Activated CD8-positive, alpha-beta memory T cell treated with anti-CD3 and anti-CD28 coated beads, Interleukin-2, amount 10 ng/mL, durations not matched to agents 7 days and 5 days (primary cell): ENCODE measurements around the gene IFNW1. TPM values are rescaled to one million over a fixed set of nuclear protein-coding genes. Genes with fewer than 3 reads are reported as not detected.

ENCODE experiments used
- ATAC-seq: fragments of 150-1000 bp; cut with Tn5 transposase; one replicate; pipeline ENCODE4 v1.10.0; 2021; ENCODE audit warnings: moderate library complexity
- CTCF ChIA-PET: fragments of 350-600 bp; sonication (Branson Sonifier 250); formaldehyde crosslinking; loops from one replicate; lab custom pipeline; 2021; ENCODE audit warnings: antibody characterized with exemption; lab: Charles Lee
- DNase-seq: peaks from one replicate; pipeline ENCODE4 v3.0.0-alpha.2; 2020
- H3K27ac Mint-ChIP-seq: one replicate; pipeline ENCODE4 v1.8.0; 2021; ENCODE audit warnings: mild to moderate bottlenecking, mixed read lengths
- H3K27me3 Mint-ChIP-seq: one replicate; pipeline ENCODE4 v1.8.0; 2021; ENCODE audit warnings: mixed read lengths
- H3K36me3 Mint-ChIP-seq: one replicate; pipeline ENCODE4 v1.8.0; 2021; ENCODE audit warnings: mild to moderate bottlenecking, mixed read lengths
- H3K4me1 Mint-ChIP-seq: one replicate; pipeline ENCODE4 v1.8.0; 2021; ENCODE audit warnings: mixed read lengths
- H3K4me3 Mint-ChIP-seq: one replicate; pipeline ENCODE4 v1.8.0; 2021; ENCODE audit warnings: mild to moderate bottlenecking, moderate library complexity, mixed read lengths
- H3K9me3 Mint-ChIP-seq: one replicate; pipeline ENCODE4 v1.8.0; 2022; ENCODE audit warnings: low read depth, mixed read lengths
- total RNA-seq, 2 experiments: library from RNA; stranded (reverse); gene quantifications; one replicate each; pipeline ENCODE4 v1.2.3, GENCODE V29; 2021

The IFNW1 gene
- total RNA-seq, 2 experiments from 2014 or later = 0.23 TPM; not detected in 1

DNA sequence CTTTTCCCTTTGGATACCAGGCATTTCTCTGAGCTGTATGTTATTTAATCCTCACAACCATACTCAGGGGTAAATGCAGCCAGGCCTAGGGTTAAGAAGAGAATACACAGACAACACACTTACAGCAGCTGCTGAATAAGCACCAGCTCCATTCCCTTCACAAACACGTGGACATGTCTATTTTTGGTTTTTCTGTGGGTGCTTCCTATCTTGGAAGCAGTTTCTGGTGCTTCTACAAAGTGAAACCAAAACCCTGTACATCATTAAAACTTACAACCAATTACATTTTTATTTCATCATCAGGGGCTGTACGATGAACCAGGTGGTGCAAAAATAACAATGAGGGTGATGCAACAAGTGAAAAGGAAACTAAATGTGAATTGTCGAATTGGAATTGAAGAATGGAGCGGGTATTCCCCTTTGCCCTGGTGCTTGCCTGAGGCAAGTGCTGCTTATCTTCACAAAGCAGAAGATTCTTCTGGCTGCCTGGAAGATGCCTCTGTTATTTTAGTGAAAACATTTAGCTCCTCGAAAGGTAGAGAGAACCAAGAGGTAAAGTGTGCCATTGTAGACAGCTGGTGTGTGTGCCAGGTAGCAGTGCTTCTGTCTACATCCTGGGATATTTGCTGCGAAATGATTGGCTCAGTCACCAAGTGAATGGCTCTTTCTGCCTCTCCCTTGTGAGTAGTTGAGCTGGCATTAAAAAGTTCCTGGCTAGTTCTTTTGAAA, 45.3 kb downstream of the IFNW1 start:
- ATAC-seq = peak; percentile 87
- peak; percentile 59 for DNase-seq
- Mint-ChIP-seq H3K27me3 (no peaks in the 10 kb centered on the region), H3K27ac (peak overlapping the region; percentile 81), H3K36me3 (peaks cover 1% of the 10 kb centered on the region), H3K9me3 (no peaks in the 10 kb centered on the region), H3K4me3 (peak overlapping the region; percentile 67), H3K4me1 (peaks cover 35% of the 10 kb centered on the region)
- CTCF ChIA-PET = interaction anchor here (1.2 to 2.3 kb wide), 3 partner anchors 15 to 51 kb away, joined by 3 to 20 read pairs (median 13); partner anchors contain the start of gene IFNB1

- DNase-seq (no peak), ATAC-seq (no peak)
- CTCF ChIA-PET = interaction anchor here (1.2 to 2.3 kb wide), 3 partner anchors 16 to 52 kb away, joined by 3 to 20 read pairs (median 13); partner anchors contain the start of gene IFNB1
- no peaks in the 10 kb centered on the region for H3K9me3 Mint-ChIP-seq
- peaks cover 33% of the 10 kb centered on the region for H3K4me1 Mint-ChIP-seq
- no peaks in the 10 kb centered on the region for H3K27me3 Mint-ChIP-seq
- peaks cover 1% of the 10 kb centered on the region for H3K36me3 Mint-ChIP-seq
- H3K4me3 Mint-ChIP-seq = peak overlapping the region; percentile 67
- H3K27ac Mint-ChIP-seq = peak overlapping the region; percentile 81
Observed at GRCh38 chr9:21095561-21095960, 46.1 kb downstream of the IFNW1 start.

Other genes with a start within 250 kb of the IFNW1 start
- 10 to 100 TPM; 10.1 to 12.9 TPM for gene HACD4, start 110.2 kb downstream of the IFNW1 start, total RNA-seq
- gene IFNB1, start 63.9 kb downstream of the IFNW1 start, total RNA-seq = 1 to 10 TPM; 1.1 to 1.2 TPM
- not detected for gene IFNA21, start 24.8 kb upstream of the IFNW1 start, total RNA-seq
- gene IFNA4, start 45.8 kb upstream of the IFNW1 start, total RNA-seq = not detected
- gene IFNA7, start 60.4 kb upstream of the IFNW1 start, total RNA-seq = not detected
- gene IFNA10, start 65.3 kb upstream of the IFNW1 start, total RNA-seq = not detected
- gene IFNA16, start 75.5 kb upstream of the IFNW1 start, total RNA-seq = not detected
- gene IFNA17, start 86.4 kb upstream of the IFNW1 start, total RNA-seq = not detected
- gene IFNA14, start 98.2 kb upstream of the IFNW1 start, total RNA-seq = not detected
- gene IFNA5, start 163.5 kb upstream of the IFNW1 start, total RNA-seq = not detected
- 10 to 100 TPM; 15.4 to 21.2 TPM for gene KLHL9, start 193.6 kb upstream of the IFNW1 start, total RNA-seq
- gene IFNA6, start 209.1 kb upstream of the IFNW1 start, total RNA-seq = not detected
- gene IFNA13, start 226.2 kb upstream of the IFNW1 start, total RNA-seq = not detected
- not detected for gene IFNA2, start 243.6 kb upstream of the IFNW1 start, total RNA-seq